Activated CD8-positive, alpha-beta T cell treated with anti-CD3 and anti-CD28 coated beads for 36 hours (primary cell): ENCODE measurements around the gene NPTN. TPM values are rescaled to one million over a fixed set of nuclear protein-coding genes. Genes with fewer than 3 reads are reported as not detected.

Source experiments
- ATAC-seq: fragments of 200-7000 bp; cut with Tn5 transposase; one replicate; pipeline ENCODE4 v1.10.0; 2021; ENCODE audit warnings: mild to moderate bottlenecking, moderate library complexity
- CTCF ChIA-PET: fragments of 350-600 bp; sonication (Branson Sonifier 250); formaldehyde crosslinking; loops from one replicate; lab custom pipeline; 2021; ENCODE audit warnings: antibody characterized with exemption; lab: Charles Lee
- POLR2A ChIA-PET: fragments of 350-600 bp; sonication (Branson Sonifier 250); formaldehyde crosslinking; loops from one replicate; lab custom pipeline; 2021; ENCODE audit warnings: antibody characterized with exemption; lab: Charles Lee
- DNase-seq: peaks from one replicate; pipeline ENCODE4 v3.0.0-alpha.2; 2020
- H3K27ac Mint-ChIP-seq: one replicate; pipeline ENCODE4 v1.8.0; 2021; ENCODE audit warnings: mild to moderate bottlenecking, mixed read lengths
- H3K27me3 Mint-ChIP-seq: one replicate; pipeline ENCODE4 v1.8.0; 2021; ENCODE audit warnings: mixed read lengths
- H3K36me3 Mint-ChIP-seq: one replicate; pipeline ENCODE4 v1.8.0; 2021; ENCODE audit warnings: low read depth, mixed read lengths
- H3K4me1 Mint-ChIP-seq: one replicate; pipeline ENCODE4 v1.8.0; 2021; ENCODE audit warnings: low read depth, mixed read lengths
- H3K4me3 Mint-ChIP-seq: one replicate; pipeline ENCODE4 v1.8.0; 2021; ENCODE audit warnings: mild to moderate bottlenecking, moderate library complexity, mixed read lengths
- H3K9me3 Mint-ChIP-seq: one replicate; pipeline ENCODE4 v1.8.0; 2021; ENCODE audit warnings: mixed read lengths
- intact Hi-C: fragments of 100-400 bp; cut with micrococcal nuclease; formaldehyde crosslinking; loops from one replicate; pipeline ENCODE4 v1.10.0; 2022
- total RNA-seq, 2 experiments: library from RNA; stranded (reverse); gene quantifications; one replicate each; pipeline ENCODE4 v1.2.3, GENCODE V29; 2021
- TF ChIP-seq, protein P1 (sequence below): fragments of 200-600 bp; IDR thresholded peaks from one replicate; pipeline ENCODE4 v1.8.0; 2022; ENCODE audit warnings: antibody characterized with exemption, mild to moderate bottlenecking

The NPTN gene
- total RNA-seq, result 10 to 100 TPM; 27.4 to 33.6 TPM

DNA sequence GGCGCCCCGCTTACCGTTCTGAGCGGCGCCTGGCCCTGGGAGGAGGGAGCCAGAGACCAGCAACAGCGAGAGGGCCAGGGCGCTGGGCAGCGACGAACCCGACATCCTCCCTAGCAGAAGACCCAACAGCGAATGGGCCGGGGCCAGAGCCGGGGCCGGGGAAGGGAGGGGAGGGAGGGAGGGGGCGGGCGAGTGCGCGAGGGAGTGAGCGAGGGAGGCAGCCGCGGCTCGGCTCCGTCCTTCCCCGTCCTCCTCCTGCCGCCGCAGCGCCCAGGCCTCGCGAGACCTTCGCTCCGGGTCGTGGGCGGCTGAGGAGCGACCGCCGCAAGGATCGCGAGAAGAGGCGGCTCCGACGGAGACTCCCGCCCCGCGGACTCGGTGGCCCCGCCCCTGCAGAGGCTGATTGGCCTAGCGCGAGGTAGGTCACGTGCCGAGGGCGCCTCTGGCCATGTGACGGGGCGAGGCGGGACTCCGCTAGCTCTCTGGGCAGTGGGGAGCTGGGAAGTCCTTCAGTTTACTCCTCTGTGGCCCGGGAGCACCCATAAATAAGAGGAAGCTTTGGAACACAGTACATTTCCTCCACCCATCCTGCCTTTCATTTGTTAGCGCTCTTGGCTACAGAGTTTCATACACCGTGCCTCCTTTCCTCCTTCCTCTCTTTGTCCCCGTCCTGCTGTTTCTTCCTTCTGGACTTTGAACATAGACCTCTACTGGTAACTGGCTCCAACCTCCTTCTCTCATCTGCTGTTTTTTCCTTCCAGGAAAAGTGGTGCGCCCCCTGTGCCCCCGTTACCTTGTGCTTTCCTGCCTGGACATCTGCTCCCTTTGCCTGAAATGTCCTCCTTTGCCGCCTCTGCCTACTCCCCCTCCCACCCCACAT lies at the start of gene NPTN:
TSS of gene NPTN (minus strand) at position 279 of the 880 bp plus-strand sequence. CDS start at position 105, 174 bp downstream.
- ChIA-PET POLR2A (interaction anchor here (0.8 to 1.9 kb wide), 2 partner anchors 11 to 20 kb away, joined by 3 to 7 read pairs; no protein-coding TSS in a partner anchor), CTCF (interaction anchor here (1.0 to 17.5 kb wide), 7 partner anchors 9 to 392 kb away, joined by 3 to 349 read pairs (median 54); no protein-coding TSS in a partner anchor)
- H3K4me3 Mint-ChIP-seq, result peak within 1 kb of the TSS; percentile 75
- H3K27me3 Mint-ChIP-seq, result peaks cover 12% of the 10 kb centered on the region
- H3K27ac Mint-ChIP-seq, result peak within 1 kb of the TSS; percentile 71
- ATAC-seq (peak; percentile 94), DNase-seq (peak; percentile 98)
- TF ChIP-seq, protein P1, sequence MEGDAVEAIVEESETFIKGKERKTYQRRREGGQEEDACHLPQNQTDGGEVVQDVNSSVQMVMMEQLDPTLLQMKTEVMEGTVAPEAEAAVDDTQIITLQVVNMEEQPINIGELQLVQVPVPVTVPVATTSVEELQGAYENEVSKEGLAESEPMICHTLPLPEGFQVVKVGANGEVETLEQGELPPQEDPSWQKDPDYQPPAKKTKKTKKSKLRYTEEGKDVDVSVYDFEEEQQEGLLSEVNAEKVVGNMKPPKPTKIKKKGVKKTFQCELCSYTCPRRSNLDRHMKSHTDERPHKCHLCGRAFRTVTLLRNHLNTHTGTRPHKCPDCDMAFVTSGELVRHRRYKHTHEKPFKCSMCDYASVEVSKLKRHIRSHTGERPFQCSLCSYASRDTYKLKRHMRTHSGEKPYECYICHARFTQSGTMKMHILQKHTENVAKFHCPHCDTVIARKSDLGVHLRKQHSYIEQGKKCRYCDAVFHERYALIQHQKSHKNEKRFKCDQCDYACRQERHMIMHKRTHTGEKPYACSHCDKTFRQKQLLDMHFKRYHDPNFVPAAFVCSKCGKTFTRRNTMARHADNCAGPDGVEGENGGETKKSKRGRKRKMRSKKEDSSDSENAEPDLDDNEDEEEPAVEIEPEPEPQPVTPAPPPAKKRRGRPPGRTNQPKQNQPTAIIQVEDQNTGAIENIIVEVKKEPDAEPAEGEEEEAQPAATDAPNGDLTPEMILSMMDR, result no peak
- H3K9me3 Mint-ChIP-seq, result no peaks in the 10 kb centered on the region
- no peaks in the 10 kb centered on the region for H3K36me3 Mint-ChIP-seq
- H3K4me1 Mint-ChIP-seq, result peaks cover 49% of the 10 kb centered on the region
- intact Hi-C loops, result loop anchor here (5.0 kb wide), 1 partner anchor 71 kb away; no protein-coding TSS in a partner anchor

DNA sequence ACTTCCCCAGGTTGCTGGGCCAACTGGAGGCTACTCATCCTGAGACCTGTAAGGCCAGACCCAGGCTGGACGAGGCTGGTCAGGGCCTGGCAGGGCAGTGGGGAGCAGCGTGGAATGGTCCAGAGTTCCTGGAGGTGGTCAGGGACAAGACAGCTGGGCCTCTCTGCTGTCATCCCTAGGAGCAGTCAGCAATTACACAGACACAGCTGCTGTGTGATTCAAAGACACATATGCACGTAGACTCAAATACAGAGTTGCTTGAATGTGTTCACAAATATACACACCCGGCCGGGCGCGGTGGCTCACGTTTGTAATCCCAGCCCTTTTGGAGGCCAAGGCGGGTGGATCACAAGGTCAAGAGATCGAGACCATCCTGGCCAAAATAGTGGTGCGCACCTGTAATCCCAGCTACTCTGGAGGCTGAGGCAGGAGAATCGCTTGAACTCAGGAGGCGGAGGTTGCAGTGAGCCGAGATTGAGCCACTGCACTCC lies 49.5 kb upstream of the NPTN start:
- TF ChIP-seq, protein P1, result no peak
- peaks cover 56% of the 10 kb centered on the region for H3K27me3 Mint-ChIP-seq
- no peak for ATAC-seq
- intact Hi-C loops, result no loop called here
- no peak overlapping the region for H3K4me3 Mint-ChIP-seq
- no peak overlapping the region for H3K27ac Mint-ChIP-seq
- DNase-seq, result no peak
- H3K36me3 Mint-ChIP-seq, result no peaks in the 10 kb centered on the region
- H3K9me3 Mint-ChIP-seq, result no peaks in the 10 kb centered on the region
- CTCF ChIA-PET, result interaction anchor here (0.6 to 7.8 kb wide), 3 partner anchors 15 to 181 kb away, joined by 3 to 165 read pairs (median 17); no protein-coding TSS in a partner anchor
- peaks cover 17% of the 10 kb centered on the region for H3K4me1 Mint-ChIP-seq
- POLR2A ChIA-PET, result no interaction called here

DNA sequence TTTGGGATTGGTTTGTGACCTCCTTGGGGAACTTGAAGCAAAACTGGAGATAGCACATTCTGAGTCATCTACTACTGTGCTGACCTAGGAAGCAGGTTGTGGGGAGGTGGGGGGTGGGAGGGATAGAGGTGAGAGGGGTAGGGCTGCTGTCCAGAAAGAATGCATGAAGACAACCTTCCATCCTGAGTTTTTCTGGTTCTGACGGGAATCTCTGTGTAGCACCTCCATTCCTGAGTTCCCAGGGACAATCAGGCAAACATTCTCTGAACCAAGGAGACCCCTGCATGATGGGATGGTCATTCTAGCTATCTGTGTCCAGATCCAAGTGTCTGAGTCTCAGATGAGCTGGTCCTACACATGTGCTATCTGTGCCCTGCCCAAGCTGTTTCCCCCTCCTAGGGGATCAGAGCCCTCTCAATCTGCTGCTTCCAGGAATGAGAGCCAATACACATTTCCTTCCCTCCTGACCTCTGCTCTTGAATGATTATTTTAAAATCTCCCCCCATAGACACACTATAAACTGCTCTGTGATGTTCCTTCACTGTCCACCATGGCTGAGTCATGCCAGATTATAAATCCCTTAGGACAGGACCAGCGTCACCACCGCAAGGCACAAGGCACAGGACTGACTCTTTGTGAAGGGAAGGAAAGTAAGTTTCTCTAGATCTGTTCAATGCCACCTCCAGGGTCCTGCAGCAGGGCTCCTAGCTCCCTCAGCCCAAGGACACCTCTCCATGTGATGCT lies 48.8 kb upstream of the NPTN start:
- intact Hi-C loops, result no loop called here
- H3K4me3 Mint-ChIP-seq, result no peak overlapping the region
- H3K27ac Mint-ChIP-seq, result no peak overlapping the region
- ChIA-PET CTCF (interaction anchor here (4.2 to 7.8 kb wide), 2 partner anchors 16 to 46 kb away, joined by 17 to 165 read pairs; no protein-coding TSS in a partner anchor), POLR2A (no interaction called here)
- ATAC-seq (no peak), DNase-seq (no peak)
- no peaks in the 10 kb centered on the region for H3K36me3 Mint-ChIP-seq
- TF ChIP-seq, protein P1, result no peak
- H3K27me3 Mint-ChIP-seq, result peaks cover 54% of the 10 kb centered on the region
- no peaks in the 10 kb centered on the region for H3K9me3 Mint-ChIP-seq
- H3K4me1 Mint-ChIP-seq, result peaks cover 17% of the 10 kb centered on the region

DNA sequence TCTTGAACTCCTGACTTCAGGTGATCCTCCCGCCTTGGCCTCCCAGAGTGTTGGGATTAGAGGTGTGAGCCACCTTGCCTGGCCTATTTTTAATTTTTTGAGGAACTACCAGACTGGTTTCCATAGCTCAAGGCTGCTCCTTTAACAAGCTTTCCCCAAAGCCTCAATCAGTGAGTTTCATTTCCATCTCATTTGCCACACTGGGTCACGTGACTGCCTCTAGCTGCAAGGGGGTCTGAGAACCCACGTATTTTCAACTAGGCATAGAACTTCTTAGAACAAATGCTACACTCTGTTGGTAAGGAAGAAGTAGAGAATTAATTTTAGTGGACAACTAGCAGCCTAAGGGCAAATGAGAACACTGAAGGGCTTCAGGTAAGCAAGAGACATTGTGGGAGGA lies 47.9 kb upstream of the NPTN start:
- ChIA-PET POLR2A (interaction anchor here (0.6 kb wide), 1 partner anchor 1508 kb away, joined by 3 read pairs; no protein-coding TSS in a partner anchor), CTCF (interaction anchor here (4.2 to 7.8 kb wide), 2 partner anchors 17 to 45 kb away, joined by 17 to 165 read pairs; no protein-coding TSS in a partner anchor)
- intact Hi-C loops, result no loop called here
- no peaks in the 10 kb centered on the region for H3K36me3 Mint-ChIP-seq
- H3K4me3 Mint-ChIP-seq, result no peak overlapping the region
- peaks cover 45% of the 10 kb centered on the region for H3K27me3 Mint-ChIP-seq
- TF ChIP-seq, protein P1, result no peak
- DNase-seq (no peak), ATAC-seq (no peak)
- H3K4me1 Mint-ChIP-seq, result peaks cover 17% of the 10 kb centered on the region
- no peak overlapping the region for H3K27ac Mint-ChIP-seq
- no peaks in the 10 kb centered on the region for H3K9me3 Mint-ChIP-seq
